ENCODE measurements around the gene TXNL1.
A peak's percentile ranks its signal among the peaks of the same experiment; 100 is the strongest.

- TF ChIP-seq CTCF (IDR thresholded peaks at IDR 0.05; ENCODE audit: insufficient read depth, low read length) (no peak), POLR2AphosphoS5 (IDR thresholded peaks at IDR 0.05; ENCODE audit: low read depth) (no peak), GABPA (IDR thresholded peaks at IDR 0.05; ENCODE audit: low read depth) (no peak), SPI1 (IDR thresholded peaks at IDR 0.05; ENCODE audit: borderline replicate concordance, low read depth) (peak; percentile 49; the same call in 1 of the 2 replicates)
- TF ChIP-seq, protein P1, sequence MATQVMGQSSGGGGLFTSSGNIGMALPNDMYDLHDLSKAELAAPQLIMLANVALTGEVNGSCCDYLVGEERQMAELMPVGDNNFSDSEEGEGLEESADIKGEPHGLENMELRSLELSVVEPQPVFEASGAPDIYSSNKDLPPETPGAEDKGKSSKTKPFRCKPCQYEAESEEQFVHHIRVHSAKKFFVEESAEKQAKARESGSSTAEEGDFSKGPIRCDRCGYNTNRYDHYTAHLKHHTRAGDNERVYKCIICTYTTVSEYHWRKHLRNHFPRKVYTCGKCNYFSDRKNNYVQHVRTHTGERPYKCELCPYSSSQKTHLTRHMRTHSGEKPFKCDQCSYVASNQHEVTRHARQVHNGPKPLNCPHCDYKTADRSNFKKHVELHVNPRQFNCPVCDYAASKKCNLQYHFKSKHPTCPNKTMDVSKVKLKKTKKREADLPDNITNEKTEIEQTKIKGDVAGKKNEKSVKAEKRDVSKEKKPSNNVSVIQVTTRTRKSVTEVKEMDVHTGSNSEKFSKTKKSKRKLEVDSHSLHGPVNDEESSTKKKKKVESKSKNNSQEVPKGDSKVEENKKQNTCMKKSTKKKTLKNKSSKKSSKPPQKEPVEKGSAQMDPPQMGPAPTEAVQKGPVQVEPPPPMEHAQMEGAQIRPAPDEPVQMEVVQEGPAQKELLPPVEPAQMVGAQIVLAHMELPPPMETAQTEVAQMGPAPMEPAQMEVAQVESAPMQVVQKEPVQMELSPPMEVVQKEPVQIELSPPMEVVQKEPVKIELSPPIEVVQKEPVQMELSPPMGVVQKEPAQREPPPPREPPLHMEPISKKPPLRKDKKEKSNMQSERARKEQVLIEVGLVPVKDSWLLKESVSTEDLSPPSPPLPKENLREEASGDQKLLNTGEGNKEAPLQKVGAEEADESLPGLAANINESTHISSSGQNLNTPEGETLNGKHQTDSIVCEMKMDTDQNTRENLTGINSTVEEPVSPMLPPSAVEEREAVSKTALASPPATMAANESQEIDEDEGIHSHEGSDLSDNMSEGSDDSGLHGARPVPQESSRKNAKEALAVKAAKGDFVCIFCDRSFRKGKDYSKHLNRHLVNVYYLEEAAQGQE (IDR thresholded peaks at IDR 0.05; ENCODE audit: insufficient replicate concordance, low read depth) = no peak
Measured at GRCh38 chr18:56647071-56647470, 8.7 kb upstream of the TXNL1 start.

Data from HL-60 (cell line).